ENCODE results near the gene BMF. TPM values are rescaled to one million over a fixed set of nuclear protein-coding genes. Genes with fewer than 3 reads are reported as not detected.
"Not testable (repeated sequence)": the region's sequence is repeated elsewhere in the genome, so short reads cannot be mapped to it uniquely, and the experiment has no call there.

BMF gene
- total and polyA plus RNA-seq, 12 donors, result 1.3 to 12.8 (median 7.1) TPM

DNA sequence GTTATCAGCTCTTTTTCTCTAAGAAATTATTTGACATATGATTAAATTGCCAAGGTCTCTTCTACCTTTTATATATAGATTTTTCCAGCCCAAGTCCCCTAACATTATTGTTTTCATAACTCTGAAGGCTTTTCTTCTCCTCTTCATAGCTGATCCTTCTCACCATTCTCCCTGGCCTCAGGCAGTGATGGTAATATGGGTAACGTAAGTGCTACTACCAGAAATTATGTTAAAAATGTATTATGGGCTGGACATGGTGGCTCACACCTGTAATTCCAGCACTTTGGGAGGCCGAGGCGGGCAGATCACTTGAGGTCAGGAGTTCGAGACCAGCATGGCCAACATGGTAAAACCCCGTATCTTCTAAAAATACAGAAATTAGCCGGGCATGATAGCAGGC, 29.2 kb downstream of the BMF start:
- Histone ChIP-seq H3K27ac (no peak overlapping the region), H3K27me3 (no peaks in the 10 kb centered on the region), H3K9me3 (replicated peaks in 1 of 3) (no peaks in the 10 kb centered on the region), H3K36me3 (replicated peaks in 1 of 2) (no peaks in the 10 kb centered on the region), H3K4me3 (no peak overlapping the region), H3K4me1 (replicated peaks in 1 of 2) (peaks cover 8 to 9% of the 10 kb centered on the region in 2 donors)
- TF ChIP-seq POLR2A (IDR thresholded peaks at IDR 0.05), result no peak
- TF ChIP-seq, protein P1, sequence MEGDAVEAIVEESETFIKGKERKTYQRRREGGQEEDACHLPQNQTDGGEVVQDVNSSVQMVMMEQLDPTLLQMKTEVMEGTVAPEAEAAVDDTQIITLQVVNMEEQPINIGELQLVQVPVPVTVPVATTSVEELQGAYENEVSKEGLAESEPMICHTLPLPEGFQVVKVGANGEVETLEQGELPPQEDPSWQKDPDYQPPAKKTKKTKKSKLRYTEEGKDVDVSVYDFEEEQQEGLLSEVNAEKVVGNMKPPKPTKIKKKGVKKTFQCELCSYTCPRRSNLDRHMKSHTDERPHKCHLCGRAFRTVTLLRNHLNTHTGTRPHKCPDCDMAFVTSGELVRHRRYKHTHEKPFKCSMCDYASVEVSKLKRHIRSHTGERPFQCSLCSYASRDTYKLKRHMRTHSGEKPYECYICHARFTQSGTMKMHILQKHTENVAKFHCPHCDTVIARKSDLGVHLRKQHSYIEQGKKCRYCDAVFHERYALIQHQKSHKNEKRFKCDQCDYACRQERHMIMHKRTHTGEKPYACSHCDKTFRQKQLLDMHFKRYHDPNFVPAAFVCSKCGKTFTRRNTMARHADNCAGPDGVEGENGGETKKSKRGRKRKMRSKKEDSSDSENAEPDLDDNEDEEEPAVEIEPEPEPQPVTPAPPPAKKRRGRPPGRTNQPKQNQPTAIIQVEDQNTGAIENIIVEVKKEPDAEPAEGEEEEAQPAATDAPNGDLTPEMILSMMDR (IDR thresholded peaks at IDR 0.05), result no peak
- 93 to 95% (median 94%) methylated on average over 5 to 6 of the region's 6 CpGs for WGBS, 4 donors
- no peak for DNase-seq
- intact Hi-C loops (cut with DNase I), result no loop called here

DNA sequence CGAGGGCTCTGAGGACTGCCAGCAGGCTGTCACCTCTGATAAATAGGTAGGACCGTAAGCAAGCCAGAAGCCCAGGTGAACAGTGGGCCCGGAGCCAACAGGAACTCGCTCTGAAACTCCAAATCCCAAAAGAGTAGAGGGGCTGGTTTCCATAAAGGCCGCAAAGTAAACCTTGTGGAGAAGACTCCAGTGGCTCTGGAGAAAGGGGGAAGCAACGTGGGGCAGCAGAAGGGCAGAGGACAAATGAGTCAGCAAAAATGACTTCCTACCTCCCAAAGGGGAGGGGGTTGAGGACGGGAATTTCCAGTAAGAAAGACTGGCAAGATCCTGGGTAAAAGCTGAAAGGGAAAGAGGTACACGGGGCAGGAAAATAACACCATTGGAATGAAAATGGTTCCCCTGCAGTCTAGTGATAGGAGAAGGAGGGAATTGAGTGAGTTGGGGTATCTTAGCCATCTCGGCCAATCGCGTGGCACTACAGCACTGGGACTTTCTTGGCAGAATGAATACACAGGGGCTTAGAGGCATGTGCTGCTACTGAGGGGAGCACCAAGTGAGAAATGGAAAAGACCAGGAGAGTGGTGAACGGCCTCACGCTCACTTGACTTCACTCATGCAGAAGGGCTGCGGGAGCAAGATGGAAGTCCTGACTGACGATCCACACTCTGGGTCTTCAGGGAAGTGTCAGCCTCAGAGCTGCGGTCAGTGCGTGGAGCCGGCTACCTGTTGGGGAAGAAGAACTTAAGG, 33.2 kb downstream of the BMF start:
- TF ChIP-seq POLR2A (IDR thresholded peaks at IDR 0.05), result no peak
- TF ChIP-seq, protein P1 (IDR thresholded peaks at IDR 0.05), result no peak
- H3K4me1 ChIP-seq (replicated peaks in 1 of 2), result no peaks in the 10 kb centered on the region
- WGBS, 4 donors, result 75 to 82% (median 80%) methylated on average over 18 of the region's 18 CpGs
- intact Hi-C loops (cut with DNase I), result no loop called here
- H3K27me3 ChIP-seq, result no peaks in the 10 kb centered on the region
- no peaks in the 10 kb centered on the region for H3K9me3 ChIP-seq (replicated peaks in 1 of 3)
- no peak overlapping the region for H3K27ac ChIP-seq
- H3K36me3 ChIP-seq (replicated peaks in 1 of 2), result no peaks in the 10 kb centered on the region
- no peak overlapping the region for H3K4me3 ChIP-seq
- no peak for DNase-seq

DNA sequence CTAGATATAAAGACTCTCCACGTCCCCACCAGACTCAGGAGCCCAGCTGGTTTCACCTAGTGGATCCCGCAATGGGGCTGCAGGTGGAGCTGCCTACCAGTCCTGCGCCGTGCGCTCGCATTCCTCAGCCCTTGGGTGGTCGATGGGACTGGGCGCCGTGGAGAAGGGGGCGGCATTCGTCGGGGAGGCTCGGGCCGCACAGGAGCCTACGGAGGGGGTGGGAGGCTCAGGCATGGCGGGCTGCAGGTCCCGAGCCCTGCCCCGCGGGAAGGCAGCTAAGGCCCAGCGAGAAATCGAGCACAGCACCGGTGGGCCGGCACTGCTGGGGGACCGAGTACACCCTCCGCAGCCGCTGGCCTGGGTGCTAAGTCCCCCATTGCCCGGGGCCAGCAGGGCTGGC, 34.0 kb downstream of the BMF start:
- H3K36me3 ChIP-seq (replicated peaks in 1 of 2); intact Hi-C loops (cut with DNase I); H3K9me3 ChIP-seq (replicated peaks in 1 of 3); DNase-seq; H3K27me3 ChIP-seq; H3K27ac ChIP-seq; H3K4me3 ChIP-seq; H3K4me1 ChIP-seq (replicated peaks in 1 of 2): not testable (repeated sequence)
- WGBS, 4 donors, result 91 to 98% (median 95%) methylated on average over 15 to 22 of the region's 27 CpGs

DNA sequence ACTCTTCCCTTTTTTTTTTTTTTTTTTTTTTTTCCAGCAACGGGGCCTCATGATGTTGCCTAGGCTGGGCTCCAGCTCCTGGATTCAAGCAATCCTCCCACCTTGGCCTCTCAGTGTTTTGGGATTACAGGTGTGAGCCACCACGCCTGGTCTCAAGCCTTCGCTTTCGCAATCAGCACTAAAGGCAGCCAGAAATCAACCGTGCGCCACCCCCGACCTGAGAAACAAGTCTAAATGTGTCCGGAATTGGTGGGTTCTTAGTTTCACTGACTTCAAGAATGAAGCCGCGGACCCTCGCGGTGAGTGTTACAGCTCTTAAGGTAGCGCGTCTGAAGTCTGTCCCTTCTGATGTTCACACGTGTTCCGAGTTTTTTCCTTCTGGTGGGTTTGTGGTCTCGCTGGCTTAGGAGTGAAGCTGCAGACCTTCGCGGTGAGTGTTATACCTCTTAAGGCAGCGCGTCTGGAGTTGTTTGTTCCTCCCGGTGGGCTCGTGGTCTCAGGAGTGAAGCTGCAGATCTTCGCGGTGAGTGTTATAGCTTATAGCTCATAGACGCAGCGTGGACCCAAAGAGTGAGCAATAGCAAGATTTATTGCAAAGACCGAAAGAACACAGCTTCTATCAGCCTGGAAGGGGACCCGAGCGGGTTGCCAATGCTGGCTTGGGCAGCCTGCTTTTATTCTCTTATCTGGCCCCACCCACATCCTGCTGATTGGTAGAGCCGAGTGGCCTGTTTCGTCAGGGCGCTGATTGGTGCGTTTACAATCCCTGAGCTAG, 34.8 kb downstream of the BMF start:
- H3K9me3 ChIP-seq (replicated peaks in 1 of 3); DNase-seq; H3K27me3 ChIP-seq; H3K4me3 ChIP-seq; H3K27ac ChIP-seq; H3K36me3 ChIP-seq (replicated peaks in 1 of 2); intact Hi-C loops (cut with DNase I): not testable (repeated sequence)
- 81 to 91% (median 88%) methylated on average over 32 to 34 of the region's 34 CpGs for WGBS, 4 donors
- H3K4me1 ChIP-seq (replicated peaks in 1 of 2), result peaks cover 8 to 10% of the 10 kb centered on the region in 2 donors

DNA sequence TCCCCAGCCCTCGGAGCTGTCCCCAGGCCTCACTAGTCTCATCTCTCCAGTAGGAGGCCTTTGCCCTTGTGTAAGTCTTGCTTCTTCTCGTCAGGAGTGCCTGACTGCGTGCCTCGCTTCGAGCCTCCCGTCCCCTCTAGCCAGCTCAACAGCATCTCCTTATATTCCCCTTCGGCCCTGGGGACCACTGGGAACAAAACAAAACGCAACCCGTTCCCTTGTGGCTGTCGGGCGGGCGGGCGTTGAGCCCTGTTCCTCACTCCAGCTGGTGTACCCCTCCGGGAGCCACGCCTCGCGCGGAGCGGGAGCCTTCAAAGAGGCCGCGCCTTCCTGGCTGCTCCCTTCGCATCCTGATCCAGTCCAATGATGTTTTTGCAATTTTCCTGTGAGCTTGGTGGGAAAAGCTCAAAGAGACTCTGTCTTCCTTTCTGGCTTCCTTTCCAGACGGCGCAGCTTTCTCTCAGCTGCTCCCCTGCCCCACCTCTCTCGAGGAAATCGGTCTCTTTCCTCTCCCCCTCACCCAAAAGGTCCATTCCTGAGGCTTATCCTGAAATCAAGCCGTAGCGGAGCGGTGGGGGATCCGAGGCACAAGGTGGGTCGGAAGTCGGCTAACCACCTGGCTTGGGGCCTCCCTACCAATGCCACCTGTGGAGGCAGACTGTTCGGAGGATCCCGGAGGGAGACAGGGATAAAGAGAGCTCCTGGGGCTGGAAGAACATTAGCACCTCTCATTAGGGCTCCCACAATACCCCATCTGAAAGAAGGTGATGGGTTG, 36.3 kb downstream of the BMF start:
- Histone ChIP-seq H3K36me3 (replicated peaks in 1 of 2) (no peaks in the 10 kb centered on the region), H3K4me3 (no peak overlapping the region), H3K4me1 (replicated peaks in 1 of 2) (peaks cover 23 to 25% of the 10 kb centered on the region in 2 donors), H3K27ac (no peak overlapping the region), H3K27me3 (no peaks in the 10 kb centered on the region), H3K9me3 (replicated peaks in 1 of 3) (no peaks in the 10 kb centered on the region)
- 75 to 90% (median 78%) methylated on average over 34 of the region's 34 CpGs for WGBS, 4 donors
- DNase-seq, result no peak
- intact Hi-C loops (cut with DNase I), result no loop called here
- TF ChIP-seq, protein P1 (IDR thresholded peaks at IDR 0.05), result no peak
- TF ChIP-seq POLR2A (IDR thresholded peaks at IDR 0.05), result no peak
